HG03139 (cell line): Measurements from ENCODE around the gene NDE1.
"Not testable (repeated sequence)": the region's sequence is repeated elsewhere in the genome, so short reads cannot be mapped to it uniquely, and the experiment has no call there.

Experiments
- ATAC-seq: cut with Tn5 transposase; IDR thresholded peaks from one replicate; pipeline ENCODE4 v1.9.1; 2021; ENCODE audit not compliant: unreplicated experiment

NDE1 gene

DNA sequence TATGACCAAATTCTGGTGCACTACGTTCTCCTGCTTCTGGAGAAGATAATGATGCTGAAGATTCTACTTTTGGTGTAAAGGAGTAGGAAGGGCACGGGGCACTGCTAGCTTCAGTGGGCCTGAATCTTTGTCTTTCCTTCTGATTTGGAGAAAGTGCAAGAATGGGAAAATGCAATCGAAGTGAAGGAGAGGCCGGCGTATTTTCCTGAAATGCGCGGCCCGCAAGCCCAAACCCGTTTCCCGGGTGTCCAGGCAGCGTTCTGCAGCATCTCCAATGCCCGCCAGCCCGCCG, 372 bp upstream of the NDE1 start:
- no peak for ATAC-seq

DNA sequence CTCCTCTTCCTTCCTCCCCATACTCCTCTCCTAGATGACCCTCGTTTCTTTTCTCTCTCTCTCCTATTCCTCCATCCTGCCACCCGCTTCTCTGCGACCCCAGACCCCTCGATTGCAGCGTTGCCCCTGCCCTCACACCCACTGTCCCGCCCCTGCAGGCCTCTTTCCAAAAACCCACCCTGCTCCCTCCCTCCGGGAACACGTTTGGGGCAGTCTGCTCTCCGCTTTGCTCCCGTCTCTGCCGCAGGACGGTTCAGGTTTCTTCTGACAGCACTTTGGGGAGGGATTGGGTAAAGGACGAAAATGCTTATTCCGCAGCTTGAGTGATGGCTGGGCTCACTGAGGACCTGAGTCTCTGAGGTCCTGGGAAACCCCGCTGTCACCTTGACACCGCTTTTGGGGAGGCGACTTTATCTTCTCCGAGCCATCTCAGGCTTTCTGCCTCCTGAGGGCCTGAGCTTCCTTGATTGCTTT, 690 bp downstream of the NDE1 start:
- ATAC-seq = no peak

DNA sequence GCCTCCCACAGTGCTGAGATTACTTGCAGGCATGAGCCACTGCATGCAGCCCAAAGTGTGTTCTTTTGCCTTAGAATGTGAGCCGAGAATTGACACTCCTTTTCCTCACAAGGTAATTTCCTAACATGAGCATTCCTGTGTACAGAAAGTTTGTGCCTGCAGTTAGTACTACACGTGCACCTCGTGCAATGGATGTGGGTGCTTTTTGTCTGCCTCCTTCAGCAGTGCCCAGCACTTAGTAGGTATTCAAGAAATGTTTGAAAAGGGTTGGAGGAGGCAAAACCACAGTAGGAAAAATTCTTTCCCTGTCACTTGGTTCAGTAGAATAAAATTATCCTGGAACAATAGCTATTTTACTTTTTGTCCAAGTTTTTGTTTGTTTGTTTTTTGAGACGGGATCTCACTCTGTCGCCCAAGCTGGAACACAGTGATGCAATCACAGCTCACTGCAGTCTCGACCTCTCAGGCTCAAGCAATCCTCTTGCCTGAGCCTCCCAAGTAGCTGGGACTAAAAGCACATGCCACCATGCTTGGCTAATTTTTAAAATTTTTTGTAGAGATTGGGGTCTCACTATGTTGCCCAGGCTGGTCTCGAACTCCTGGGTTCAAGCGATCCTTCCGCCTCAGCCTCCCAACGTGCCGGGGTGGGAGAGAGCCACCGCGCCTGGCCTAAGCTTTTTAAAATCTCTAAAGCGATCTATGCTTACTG, 2.4 kb downstream of the NDE1 start:
- no peak for ATAC-seq

DNA sequence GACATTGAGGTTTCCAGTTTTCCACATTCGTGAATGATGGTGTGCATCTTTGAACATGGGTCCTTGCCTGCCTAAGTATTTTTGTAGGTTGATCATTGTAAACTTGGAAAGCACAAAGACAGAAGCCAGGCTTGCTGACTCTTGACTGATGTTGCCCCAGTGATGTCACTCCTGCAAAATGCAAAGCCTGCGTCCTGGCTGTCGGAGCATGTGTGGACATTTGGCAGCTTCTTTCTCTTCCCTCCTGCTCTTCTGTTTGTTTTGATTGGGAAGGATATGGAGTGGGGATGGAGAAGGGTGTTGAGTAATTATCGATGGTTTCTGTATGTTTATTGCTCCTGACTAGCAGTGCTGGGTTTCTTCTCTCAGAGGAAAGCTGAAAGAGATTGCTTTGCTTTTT, 3.2 kb downstream of the NDE1 start:
- no peak for ATAC-seq

DNA sequence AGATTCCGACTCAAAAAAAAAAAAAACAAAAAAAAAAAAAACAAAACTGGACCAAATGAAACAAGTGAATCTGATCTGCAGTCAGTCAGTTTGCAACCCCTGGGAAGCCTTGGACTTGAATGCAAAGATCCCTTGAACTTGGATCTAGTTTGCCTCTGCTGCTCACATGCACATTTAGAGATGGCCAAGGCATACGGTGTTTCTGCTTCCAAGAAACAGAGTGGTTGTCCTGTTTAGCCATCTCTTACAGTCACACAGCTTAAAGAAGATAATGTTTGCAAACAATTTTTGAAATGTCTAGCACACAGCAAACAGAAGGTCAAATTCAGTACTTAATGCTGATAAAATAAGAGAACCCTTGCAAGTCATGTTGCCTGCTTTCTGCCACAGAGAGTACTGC, 4.5 kb downstream of the NDE1 start:
- no peak for ATAC-seq

DNA sequence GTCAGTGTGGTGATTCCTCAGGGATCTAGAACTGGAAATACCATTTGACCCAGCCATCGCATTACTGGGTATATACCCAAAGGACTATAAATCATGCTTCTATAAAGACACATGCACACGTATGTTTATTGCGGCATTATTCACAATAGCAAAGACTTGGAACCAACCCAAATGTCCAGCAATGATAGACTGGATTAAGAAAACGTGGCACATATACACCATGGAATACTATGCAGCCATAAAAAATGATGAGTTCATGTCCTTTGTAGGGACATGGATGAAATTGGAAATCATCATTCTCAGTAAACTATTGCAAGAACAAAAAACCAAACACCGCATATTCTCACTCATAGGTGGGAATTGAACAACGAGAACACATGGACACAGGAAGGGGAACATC, 5.5 kb downstream of the NDE1 start:
- not testable (repeated sequence) for ATAC-seq

DNA sequence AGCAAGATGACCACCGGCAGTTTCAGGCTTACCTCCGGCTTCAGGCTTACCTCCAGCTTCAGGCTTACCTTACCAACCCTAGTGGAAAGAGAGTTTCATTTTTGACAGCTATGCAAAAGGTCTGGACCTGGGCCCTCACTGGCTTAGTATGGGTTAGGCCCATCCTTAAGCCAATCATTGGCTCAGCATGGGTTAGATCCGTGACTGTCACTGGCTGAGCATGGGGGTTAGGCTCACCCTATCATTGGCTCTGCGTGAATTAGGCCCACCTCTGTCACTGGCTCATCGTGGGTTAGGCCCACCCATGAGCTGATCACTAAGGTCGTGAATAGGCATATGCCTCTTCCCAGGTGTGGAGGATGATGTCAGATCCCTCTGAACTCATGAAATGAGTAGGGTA, 8.1 kb downstream of the NDE1 start:
- ATAC-seq = no peak

DNA sequence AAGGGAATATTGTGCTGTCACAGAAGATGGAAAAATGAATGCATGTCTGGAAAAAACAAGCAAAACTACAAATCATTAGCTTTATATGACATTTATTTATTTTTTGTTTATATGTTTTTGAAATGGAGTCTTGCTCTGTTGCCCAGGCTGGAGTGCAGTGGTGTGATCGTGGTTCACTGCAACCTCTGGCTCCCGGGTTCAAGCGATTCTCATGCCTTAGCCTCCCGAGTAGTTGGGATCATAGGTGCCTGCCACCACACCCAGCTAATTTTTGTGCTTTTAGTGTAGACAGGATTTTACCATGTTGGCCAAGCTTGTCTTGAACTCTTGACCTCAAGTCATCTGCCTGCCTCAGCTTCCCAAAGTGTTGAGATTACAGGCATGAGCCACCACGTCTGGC, 8.5 kb downstream of the NDE1 start:
- no peak for ATAC-seq

DNA sequence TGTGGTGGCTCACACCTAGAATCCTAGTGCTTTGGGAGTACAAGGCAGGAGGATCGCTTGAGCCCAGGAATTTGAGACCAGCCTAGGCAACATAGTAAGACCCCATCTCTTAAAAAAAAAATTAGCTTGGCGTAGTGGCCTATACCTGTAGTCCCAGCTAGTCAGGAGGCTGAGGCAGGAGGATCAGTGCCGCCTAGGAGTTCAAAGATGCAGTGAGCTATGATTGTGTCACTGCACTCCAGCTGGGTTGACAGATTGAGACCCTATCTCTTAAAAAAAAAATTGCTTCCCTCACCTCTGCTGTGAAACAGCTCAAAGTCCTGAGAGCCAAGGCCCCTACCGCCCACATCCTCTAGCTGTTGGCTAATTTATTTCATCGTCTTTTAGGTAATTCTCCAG, 10.2 kb downstream of the NDE1 start:
- ATAC-seq = no peak

DNA sequence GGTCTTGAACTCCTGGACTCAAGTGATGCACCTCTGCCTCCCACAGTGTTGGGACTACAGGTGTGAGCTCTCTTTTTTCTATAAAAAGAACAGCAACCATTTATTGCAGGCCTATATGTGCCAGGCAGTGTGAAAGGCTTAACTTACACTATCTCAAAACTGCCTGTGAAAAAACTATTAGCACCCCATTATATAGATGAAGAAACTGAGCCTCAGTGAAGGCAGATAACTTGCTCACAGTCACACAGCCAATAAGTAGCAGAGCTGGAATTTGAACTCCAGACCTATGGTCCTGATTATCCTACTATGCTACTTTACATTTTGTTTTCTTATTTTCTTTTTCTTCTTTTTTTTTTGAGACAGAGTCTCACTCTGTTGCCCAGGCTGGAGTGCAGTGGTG, 15.1 kb downstream of the NDE1 start:
- ATAC-seq = no peak

DNA sequence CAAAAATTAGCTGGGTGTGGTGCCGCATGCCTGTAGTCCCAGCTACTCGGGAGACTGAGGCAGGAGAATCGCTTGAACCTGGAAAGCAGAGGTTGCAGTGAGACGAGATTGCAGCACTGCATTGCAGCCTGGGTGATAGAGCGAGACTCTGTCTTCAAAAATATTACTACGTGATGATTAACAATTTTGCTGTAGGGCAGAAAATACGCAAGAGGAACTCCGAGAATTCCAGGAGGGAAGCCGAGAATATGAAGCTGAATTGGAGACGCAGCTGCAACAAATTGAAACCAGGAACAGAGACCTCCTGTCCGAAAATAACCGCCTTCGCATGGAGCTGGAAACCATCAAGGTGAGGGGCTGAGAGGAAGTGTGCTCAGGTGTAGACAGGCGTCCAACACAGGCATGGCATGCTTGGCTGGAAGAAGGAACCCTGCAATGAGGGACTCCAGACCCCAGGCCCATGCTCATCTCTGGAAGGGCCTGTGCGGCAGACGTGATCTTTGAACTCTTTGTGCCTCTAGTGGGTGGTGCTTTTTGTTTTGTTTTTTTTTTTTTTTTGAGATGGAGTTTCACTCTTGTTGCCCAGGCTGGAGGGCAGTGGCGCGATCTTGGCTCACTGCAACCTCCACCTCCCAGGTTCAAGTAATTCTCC, 17.2 kb downstream of the NDE1 start:
- ATAC-seq = no peak

DNA sequence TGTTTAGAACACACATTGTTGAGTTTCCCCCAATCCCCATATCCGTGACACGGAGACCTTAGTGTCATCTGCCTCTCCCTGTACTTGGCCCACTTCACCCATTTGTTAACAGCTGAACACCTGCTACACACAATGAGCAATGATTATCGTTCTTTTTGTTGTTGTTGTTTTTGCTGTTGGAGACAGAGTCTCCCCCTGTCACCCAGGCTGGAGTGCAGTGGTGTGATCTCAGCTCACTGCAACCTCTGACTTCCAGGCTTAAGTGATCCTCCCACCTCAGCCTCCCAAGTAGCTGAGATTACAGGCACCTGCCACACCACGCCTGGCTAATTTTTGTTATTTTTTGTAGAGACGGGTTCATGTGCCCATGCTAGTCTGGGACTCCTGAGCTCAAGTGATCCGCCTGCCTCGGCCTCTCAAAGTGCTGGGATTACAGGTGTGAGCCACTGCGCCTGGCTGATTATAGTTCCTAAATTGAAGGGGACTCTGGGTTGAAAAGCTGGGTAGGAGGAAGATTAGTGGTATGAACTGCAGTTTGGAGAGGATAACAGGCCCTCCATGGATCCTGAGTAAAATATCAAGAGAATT, 21.6 kb downstream of the NDE1 start:
- no peak for ATAC-seq

DNA sequence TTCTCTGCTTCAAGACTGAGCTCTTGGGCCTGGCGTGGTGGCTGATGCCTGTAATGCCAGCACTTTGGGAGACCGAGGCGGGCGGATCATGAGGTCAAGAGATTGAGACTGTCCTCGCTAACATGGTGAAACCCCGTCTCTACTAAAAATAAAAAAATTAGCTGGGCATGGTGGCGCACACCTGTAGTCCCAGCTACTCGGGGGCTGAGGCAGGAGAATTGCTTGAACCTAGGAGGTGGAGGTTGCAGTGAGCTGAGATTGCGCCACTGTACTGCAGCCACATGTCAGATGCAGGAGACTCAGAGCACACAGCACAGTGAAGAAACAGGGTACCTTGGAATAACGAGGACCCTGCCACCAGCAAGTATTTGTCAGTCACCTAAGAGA, 22.1 kb downstream of the NDE1 start:
- not testable (repeated sequence) for ATAC-seq

DNA sequence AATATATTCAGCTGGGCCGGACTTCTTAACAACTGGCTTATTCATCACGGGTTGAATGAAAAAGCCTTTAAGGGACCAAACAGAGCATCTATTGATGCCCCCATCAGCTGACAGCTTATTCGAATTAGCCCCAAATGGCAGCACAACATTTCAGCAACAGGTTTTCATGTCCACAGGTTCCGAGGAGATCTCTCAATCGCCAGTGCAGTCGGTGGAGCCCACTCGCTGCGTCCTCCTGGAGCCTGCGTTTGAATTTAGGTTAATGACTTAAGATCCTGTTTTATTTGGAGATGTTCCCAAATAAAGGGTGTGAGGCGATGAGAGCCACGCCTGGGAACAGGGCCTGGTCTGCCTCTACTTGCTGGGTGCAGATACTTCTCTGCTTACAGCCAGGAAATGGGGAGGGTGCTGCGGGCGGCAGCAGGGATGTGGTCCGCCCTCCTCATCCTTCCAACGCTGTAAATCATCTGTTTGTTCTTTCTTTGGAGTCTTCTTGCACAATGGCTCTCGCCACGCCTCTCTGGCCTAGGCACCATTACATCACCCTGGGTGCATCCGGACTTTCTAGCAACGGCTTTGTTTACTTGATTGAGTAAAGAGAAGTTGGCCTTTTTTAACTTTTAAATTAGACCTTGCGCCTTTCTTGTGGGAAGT, 22.6 kb downstream of the NDE1 start:
- no peak for ATAC-seq

DNA sequence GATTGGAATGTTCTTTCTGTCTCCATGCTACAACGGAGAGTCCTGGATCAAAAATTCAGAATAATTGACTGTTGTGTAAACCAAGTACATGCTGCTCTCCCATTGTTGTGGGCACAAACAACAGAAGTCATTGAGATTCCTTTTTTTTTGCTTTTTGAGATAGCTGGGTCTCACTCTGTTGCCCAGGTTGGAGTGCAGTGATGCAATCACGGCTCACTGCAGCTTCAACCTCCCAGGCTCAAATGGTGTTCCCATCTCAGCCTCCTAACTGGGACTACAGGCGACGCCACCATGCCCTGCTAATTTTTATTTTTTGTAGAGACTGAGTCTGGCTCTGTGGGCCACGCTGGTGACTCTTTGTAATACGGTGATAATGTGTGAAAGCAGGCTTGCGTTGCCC, 24.5 kb downstream of the NDE1 start:
- no peak for ATAC-seq

DNA sequence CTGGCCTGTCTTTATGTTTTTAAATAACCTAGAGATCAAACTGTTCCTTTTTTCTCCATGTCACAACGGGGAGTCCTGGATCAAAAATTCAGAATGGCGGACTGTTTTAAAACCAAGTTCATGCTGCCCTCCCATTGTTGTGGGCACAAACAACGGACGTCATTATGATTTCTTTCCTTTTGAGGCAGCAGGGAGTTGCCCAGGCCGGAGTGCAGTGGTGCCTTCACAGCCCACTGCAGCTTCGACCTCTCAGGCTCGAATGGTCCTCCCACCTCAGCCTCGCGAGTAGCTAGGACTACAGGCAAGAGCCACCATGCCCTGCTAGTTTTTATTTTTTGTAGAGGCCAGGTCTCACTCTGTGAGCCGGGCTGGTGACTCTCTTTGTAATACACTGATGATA, 26.5 kb downstream of the NDE1 start:
- no peak for ATAC-seq

DNA sequence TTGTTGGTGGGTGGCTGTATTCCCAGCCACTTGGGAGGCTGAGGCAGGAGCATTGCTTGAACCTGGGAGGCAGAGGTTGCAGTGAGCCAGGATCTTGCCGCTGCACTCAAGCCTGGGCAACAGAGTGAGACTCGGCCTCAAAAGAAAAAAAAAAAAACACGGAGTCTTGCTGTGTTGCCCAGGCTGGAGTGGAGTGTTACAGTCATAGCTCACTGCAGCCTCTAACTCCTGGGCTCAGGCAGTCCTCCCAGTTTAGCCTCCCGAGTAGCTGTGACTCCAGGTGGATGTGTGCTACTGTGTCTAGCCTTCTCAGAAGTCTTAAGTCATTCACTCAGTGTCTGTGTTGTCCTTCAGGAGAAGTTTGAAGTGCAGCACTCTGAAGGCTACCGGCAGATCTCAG, 27.4 kb downstream of the NDE1 start:
- no peak for ATAC-seq

DNA sequence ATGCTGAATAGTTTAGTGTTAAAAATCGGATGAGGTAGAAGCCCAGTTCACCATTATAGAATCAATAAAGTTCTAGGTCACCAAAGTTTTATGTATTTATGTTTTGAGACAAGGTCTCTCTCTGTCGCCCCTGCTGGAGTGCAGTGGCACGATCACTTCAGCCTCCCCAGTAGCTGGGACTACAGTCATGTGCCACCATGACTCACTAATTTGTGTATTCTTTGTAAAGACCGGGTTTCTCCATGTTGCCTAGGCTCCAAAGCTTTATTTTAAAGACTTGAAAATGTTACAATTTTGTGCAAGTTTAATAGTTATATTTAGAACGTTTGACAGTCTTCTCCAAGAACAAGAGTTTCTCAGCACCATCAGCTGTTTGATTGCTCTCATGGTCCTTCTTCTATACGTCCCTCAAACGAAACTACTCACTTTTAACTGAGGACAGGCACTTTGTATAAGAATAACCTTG, 32.1 kb downstream of the NDE1 start:
- no peak for ATAC-seq

DNA sequence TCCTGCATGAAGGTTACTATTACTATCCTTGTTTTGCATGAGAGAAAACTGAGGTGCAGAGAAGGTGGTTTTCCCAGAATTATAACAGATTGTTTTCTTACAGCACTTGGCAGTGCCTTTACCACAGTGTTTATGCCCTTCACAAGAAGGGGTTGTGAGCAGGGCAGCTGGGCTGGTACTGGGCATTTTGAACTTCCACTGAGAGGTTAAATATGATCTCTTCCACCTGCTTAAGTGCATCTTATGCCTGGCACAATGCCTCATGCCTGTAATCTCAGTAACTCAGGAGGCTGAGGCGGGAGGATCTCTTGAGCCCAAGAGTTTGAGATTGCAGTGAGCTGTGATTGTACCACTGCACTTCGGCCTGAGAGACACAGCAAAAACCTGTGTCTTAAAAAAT, 36.2 kb downstream of the NDE1 start:
- ATAC-seq = no peak

DNA sequence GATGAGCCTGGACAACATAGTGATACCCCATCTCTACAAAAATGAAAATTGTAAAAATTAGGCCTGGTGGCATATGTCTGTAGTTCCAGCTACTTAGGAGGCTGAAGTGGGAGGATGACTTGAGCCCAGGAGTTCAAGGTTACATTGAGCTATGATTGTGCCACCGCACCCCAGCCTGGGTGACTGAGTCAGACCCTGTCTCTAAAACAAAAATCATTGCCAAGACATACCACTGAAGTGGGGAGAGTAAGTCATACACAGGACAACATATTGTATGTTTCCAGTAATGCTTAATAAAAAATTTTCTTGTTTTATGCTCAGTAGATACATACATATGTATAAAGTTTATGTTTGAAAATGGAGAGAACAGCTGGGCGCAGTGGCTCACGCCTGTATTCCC, 39.2 kb downstream of the NDE1 start:
- no peak for ATAC-seq

DNA sequence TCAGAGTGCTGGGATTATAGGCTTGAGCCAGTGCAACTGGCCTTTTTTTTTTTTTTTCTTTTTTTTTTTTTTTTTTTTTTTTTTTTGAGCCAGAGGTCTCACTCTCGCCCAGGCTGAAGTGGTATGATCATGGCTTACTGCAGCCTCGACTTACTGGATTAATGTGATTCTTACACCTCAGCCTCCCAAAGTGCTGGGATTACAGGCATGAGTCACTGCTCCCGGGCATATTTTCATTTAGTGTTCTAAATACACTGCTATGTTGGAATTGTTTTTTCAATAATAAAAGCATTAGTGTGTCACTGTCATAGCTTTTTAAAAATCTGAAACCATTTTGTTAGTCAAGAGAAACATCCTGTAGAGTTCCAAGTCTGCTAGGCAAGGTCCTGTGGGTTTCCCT, 40.3 kb downstream of the NDE1 start:
- ATAC-seq = no peak

DNA sequence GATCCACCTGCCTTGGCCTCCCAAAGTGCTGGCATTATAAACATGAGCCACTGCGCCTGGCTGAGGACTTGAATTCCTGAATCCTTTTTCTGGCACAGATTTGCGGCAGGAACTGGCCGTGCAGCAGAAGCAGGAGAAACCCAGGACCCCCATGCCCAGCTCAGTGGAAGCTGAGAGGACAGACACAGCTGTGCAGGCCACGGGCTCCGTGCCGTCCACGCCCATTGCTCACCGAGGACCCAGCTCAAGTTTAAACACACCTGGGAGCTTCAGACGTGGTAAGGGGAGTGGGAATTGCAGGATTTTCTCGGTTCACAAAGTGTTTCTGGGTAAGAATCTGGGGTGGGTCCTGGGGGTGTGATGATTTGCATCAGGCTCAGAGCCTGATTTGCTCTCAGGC, 41.0 kb downstream of the NDE1 start:
- ATAC-seq = no peak
